ENCODE measurements around the gene MRPL1.

DNA sequence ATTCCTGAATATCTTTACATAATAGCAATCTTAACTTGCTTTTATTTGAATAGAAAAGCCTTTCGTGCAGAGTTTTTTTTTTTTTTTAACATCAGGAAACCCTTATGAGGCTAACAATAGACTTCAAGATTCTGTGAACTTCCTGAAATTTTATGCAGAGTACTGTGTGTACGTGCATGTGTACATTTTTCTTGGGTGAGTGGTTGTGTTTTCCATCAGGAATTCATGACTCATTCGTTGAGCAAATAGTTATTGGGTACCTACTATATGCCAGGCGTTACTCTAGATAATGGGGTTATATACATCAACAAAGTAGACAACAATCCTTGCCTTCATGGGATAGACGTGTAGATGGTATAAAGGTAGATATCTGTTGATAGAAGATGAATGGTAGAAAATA lies 59.1 kb downstream of the MRPL1 start:
- TF ChIP-seq, protein P1, sequence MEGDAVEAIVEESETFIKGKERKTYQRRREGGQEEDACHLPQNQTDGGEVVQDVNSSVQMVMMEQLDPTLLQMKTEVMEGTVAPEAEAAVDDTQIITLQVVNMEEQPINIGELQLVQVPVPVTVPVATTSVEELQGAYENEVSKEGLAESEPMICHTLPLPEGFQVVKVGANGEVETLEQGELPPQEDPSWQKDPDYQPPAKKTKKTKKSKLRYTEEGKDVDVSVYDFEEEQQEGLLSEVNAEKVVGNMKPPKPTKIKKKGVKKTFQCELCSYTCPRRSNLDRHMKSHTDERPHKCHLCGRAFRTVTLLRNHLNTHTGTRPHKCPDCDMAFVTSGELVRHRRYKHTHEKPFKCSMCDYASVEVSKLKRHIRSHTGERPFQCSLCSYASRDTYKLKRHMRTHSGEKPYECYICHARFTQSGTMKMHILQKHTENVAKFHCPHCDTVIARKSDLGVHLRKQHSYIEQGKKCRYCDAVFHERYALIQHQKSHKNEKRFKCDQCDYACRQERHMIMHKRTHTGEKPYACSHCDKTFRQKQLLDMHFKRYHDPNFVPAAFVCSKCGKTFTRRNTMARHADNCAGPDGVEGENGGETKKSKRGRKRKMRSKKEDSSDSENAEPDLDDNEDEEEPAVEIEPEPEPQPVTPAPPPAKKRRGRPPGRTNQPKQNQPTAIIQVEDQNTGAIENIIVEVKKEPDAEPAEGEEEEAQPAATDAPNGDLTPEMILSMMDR (conservative IDR thresholded peaks at IDR 0.05 in 1 of 2, IDR thresholded peaks at IDR 0.05 in 1 of 2; ENCODE audit: extremely low read depth in 1 of 2, insufficient read depth in 1 of 2, low read depth in 1 of 2, low read length in 2 of 2), result no peak
- no peak for TF ChIP-seq EZH2 (IDR thresholded peaks at IDR 0.05; ENCODE audit: borderline replicate concordance, low read length)

All from mammary epithelial cell (primary cell).